GM12864 (cell line): ENCODE data around the gene ANK3.

Experiments
- DNase-seq: peaks from one replicate; pipeline ENCODE4 v3.0.0-alpha.2; 2011; ENCODE audit warnings: low read depth
- H3K4me3 ChIP-seq: 2 replicates; pipeline ENCODE4 v1.5.1; 2011; ENCODE audit warnings: mild to moderate bottlenecking, low read depth, low read length, control low read depth
- TF ChIP-seq, protein P1 (sequence below): IDR thresholded peaks from 2 replicates; pipeline ENCODE4 v1.5.1; 2011; ENCODE audit warnings: low read depth, mild to moderate bottlenecking, moderate library complexity, low read length, control low read depth, inconsistent platforms; ENCODE audit errors: missing control alignments

ANK3 gene

DNA sequence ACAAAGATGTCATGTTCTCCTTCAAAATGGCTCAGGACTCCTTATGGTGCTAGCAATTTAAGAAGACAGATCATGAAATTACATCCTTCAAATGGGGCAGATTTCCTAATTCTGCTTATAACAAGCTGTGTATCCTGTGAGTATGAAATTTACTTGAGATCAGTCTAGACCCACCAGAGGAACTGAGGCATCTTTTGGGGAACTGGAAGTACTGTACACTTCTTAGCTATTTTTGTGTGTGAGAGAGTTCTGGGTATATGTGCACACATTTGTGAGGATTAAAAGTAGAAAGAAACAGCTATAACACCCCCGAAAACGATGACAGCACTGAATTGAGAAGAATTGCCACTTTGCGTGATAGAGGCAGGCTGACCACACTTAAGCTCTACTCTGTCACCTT, 296.4 kb downstream of the ANK3 start:
- DNase-seq, result no peak
- TF ChIP-seq, protein P1, sequence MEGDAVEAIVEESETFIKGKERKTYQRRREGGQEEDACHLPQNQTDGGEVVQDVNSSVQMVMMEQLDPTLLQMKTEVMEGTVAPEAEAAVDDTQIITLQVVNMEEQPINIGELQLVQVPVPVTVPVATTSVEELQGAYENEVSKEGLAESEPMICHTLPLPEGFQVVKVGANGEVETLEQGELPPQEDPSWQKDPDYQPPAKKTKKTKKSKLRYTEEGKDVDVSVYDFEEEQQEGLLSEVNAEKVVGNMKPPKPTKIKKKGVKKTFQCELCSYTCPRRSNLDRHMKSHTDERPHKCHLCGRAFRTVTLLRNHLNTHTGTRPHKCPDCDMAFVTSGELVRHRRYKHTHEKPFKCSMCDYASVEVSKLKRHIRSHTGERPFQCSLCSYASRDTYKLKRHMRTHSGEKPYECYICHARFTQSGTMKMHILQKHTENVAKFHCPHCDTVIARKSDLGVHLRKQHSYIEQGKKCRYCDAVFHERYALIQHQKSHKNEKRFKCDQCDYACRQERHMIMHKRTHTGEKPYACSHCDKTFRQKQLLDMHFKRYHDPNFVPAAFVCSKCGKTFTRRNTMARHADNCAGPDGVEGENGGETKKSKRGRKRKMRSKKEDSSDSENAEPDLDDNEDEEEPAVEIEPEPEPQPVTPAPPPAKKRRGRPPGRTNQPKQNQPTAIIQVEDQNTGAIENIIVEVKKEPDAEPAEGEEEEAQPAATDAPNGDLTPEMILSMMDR, result no peak

GRCh38 chr10:60086862-60087261, 302.8 kb downstream of the ANK3 start:
- no peak for DNase-seq
- no peak overlapping the region for H3K4me3 ChIP-seq
- TF ChIP-seq, protein P1, result no peak

More for the DNA sequence above, 296.4 kb downstream of the ANK3 start:
- H3K4me3 ChIP-seq, result no peak overlapping the region

GRCh38 chr10:60086421-60086820, 303.3 kb downstream of the ANK3 start:
- TF ChIP-seq, protein P1, result no peak
- H3K4me3 ChIP-seq, result no peak overlapping the region
- no peak for DNase-seq

DNA sequence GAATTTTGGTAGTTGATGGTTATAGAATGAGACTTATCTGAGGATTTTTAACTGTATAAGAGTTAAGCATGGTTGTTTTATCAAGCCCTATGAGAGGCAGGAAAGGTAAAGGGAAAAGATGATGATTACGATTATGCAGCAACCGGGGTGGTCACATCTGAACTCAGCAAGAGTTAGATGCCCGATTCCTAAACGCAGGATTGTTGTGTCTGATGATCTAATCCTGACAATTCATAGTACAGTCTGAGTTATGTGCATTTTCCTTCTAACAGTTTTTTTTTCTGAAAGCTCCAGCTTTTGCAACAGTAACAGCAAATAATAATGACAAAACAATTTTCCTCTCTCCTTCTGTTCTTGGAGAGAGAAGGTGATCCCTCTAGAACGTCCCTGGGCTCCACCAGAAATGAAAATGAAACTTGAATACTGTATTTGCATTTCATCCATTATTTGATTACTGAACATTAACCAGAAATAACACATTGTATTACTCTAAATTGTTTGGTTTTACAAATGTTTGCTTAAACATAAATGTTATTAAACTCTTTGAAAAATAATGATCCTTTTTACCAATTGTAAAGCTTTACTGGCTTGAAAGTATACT, 306.8 kb downstream of the ANK3 start:
- no peak for DNase-seq
- no peak overlapping the region for H3K4me3 ChIP-seq
- TF ChIP-seq, protein P1, result no peak

- TF ChIP-seq, protein P1, result no peak
- H3K4me3 ChIP-seq, result no peak overlapping the region
- no peak for DNase-seq
These were observed 307.3 kb downstream of the ANK3 start for GRCh38 chr10:60082341-60082740.

DNA sequence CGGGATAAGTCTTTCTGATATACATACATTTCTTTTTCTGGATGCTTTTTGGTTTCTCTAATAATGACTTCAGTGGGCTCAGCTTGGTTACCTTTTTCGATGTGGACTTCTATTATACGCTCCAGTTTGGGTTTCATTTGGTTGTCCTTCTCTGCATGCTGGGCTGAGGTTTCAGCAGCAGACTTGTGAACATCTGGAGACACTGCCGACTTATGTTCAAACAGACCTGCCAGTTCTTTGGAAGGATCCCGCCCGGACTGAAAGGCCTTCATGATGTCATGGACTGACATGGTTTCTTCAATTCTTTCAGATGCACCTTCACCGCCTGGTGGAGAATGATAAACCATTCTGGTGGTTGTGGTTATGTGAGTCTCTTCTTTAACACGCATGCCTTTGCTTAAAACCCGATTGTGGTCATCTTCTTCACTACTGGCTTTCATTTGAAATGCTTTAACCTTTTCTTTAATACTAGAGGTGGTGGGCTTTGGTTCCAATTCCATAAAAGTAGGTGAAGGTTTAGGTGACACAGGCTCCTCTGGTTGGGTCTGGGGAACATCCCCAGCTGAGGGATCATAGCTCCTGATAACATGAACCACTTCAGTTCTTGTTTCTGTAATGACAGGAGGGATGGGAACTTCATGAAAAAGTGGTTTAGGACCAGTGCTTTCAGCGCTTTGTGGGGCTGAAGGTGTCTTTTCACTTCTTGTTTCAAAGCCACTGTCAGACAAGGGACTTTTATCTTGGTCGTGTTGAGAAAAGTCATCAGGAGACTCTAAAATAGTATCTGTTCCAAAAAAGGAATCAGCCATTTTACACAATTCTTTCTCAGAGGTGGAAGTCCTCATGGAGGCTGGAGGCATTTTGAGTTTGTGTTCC, 315.7 kb downstream of the ANK3 start:
- DNase-seq, result peak; percentile 60
- H3K4me3 ChIP-seq, result no peak overlapping the region
- TF ChIP-seq, protein P1, result peak; percentile 4
